HL-60/S4 treated with retinoic acid at 250 ng/mL for 4 days and 3 days (cell line): ENCODE results near the gene POTEB3.
"Not testable (repeated sequence)": the region's sequence is repeated elsewhere in the genome, so short reads cannot be mapped to it uniquely, and the experiment has no call there.

Experiments
- in situ Hi-C: fragments of 300-500 bp; cut with MboI; formaldehyde crosslinking; loops from 2 replicates; pipeline ENCODE4 v1.7.0; 2022; ENCODE audit warnings: low sequenced_read_pairs

Gene POTEB3

GRCh38 chr15:21440399-21440798, at the start of gene POTEB3:
TSS of gene POTEB3 (minus strand) at chr15:21440499. CDS start at chr15:21440011, 488 bp downstream.
- in situ Hi-C loops = not testable (repeated sequence)

GRCh38 chr15:21453683-21454082, 13.4 kb upstream of the POTEB3 start:
- in situ Hi-C loops = not testable (repeated sequence)

- in situ Hi-C loops = not testable (repeated sequence)
Observed at GRCh38 chr15:21451920-21452563, 11.7 kb upstream of the POTEB3 start.

- in situ Hi-C loops = not testable (repeated sequence)
Observed at GRCh38 chr15:21451487-21451886, 11.2 kb upstream of the POTEB3 start.

- in situ Hi-C loops = not testable (repeated sequence)
Observed at GRCh38 chr15:21407366-21407765, 32.9 kb downstream of the POTEB3 start.

- in situ Hi-C loops = not testable (repeated sequence)
Observed at GRCh38 chr15:21401531-21401930, 38.8 kb downstream of the POTEB3 start.

GRCh38 chr15:21399111-21399510, 41.2 kb downstream of the POTEB3 start:
- in situ Hi-C loops = not testable (repeated sequence)

- in situ Hi-C loops = not testable (repeated sequence)
Observed at GRCh38 chr15:21398511-21398910, 41.8 kb downstream of the POTEB3 start.

GRCh38 chr15:21397656-21398055, 42.6 kb downstream of the POTEB3 start:
- in situ Hi-C loops = not testable (repeated sequence)

GRCh38 chr15:21397186-21397585, 43.1 kb downstream of the POTEB3 start:
- in situ Hi-C loops = not testable (repeated sequence)

GRCh38 chr15:21385961-21386360, 54.3 kb downstream of the POTEB3 start:
- in situ Hi-C loops = not testable (repeated sequence)

- in situ Hi-C loops = not testable (repeated sequence)
Observed at GRCh38 chr15:21383866-21384485, 56.3 kb downstream of the POTEB3 start.

GRCh38 chr15:21373682-21374081, 66.6 kb downstream of the POTEB3 start:
- in situ Hi-C loops = not testable (repeated sequence)

GRCh38 chr15:21369177-21369576, 71.1 kb downstream of the POTEB3 start:
- in situ Hi-C loops = not testable (repeated sequence)

GRCh38 chr15:21368625-21369024, 71.7 kb downstream of the POTEB3 start:
- in situ Hi-C loops = not testable (repeated sequence)
